NCI-H446 (cell line): ENCODE results near the gene LCP1.
"Not testable (repeated sequence)": the region's sequence is repeated elsewhere in the genome, so short reads cannot be mapped to it uniquely, and the experiment has no call there.

ENCODE experiments used
- DNase-seq, 2 experiments: peaks; one replicate each; lab custom pipeline; 2025; lab: John Stamatoyannopoulos, UW

The LCP1 gene

GRCh38 chr13:46182491-46182877 is 507 bp upstream of the LCP1 start:
- DNase-seq = no peak

- no peak for DNase-seq
These were observed 569 bp downstream of the LCP1 start for GRCh38 chr13:46181377-46181839.

- DNase-seq = no peak
These were observed 1.8 kb downstream of the LCP1 start for GRCh38 chr13:46179969-46180763.

- DNase-seq = no peak
These were observed 2.5 kb downstream of the LCP1 start for GRCh38 chr13:46179491-46179908.

GRCh38 chr13:46178821-46179220 is 3.2 kb downstream of the LCP1 start:
- DNase-seq = no peak

GRCh38 chr13:46178143-46178542 is 3.8 kb downstream of the LCP1 start:
- DNase-seq = no peak

- no peak for DNase-seq
These were observed 5.2 kb downstream of the LCP1 start for GRCh38 chr13:46176756-46177155.

- DNase-seq = no peak
These were observed 8.3 kb downstream of the LCP1 start for GRCh38 chr13:46173656-46174055.

- DNase-seq = no peak
These were observed 9.4 kb downstream of the LCP1 start for GRCh38 chr13:46172531-46172991.

GRCh38 chr13:46171739-46172138 is 10.2 kb downstream of the LCP1 start:
- no peak for DNase-seq

GRCh38 chr13:46171217-46171616 is 10.8 kb downstream of the LCP1 start:
- DNase-seq = no peak

- no peak for DNase-seq
These were observed 11.3 kb downstream of the LCP1 start for GRCh38 chr13:46170687-46171086.

- no peak for DNase-seq
These were observed 11.7 kb downstream of the LCP1 start for GRCh38 chr13:46170268-46170667.

- DNase-seq = no peak
These were observed 12.2 kb downstream of the LCP1 start for GRCh38 chr13:46169758-46170157.

GRCh38 chr13:46168783-46169182 is 13.2 kb downstream of the LCP1 start:
- no peak for DNase-seq

- no peak for DNase-seq
These were observed 13.6 kb downstream of the LCP1 start for GRCh38 chr13:46168341-46168740.

GRCh38 chr13:46166947-46167610 is 14.9 kb downstream of the LCP1 start:
- no peak for DNase-seq

- no peak for DNase-seq
These were observed 15.8 kb downstream of the LCP1 start for GRCh38 chr13:46166224-46166584.

- no peak for DNase-seq
These were observed 16.3 kb downstream of the LCP1 start for GRCh38 chr13:46165485-46166223.

GRCh38 chr13:46164661-46165060 is 17.3 kb downstream of the LCP1 start:
- DNase-seq = no peak

GRCh38 chr13:46162741-46163140 is 19.2 kb downstream of the LCP1 start:
- not testable (repeated sequence) for DNase-seq

- DNase-seq = peak; percentile 48 to 69
These were observed 21.4 kb downstream of the LCP1 start for GRCh38 chr13:46160471-46161066.
